Left lobe of liver (tissue), 2 donors: ENCODE results near the gene SLAIN1. TPM values are rescaled to one million over a fixed set of nuclear protein-coding genes. Genes with fewer than 3 reads are reported as not detected.
A peak's percentile ranks its signal among the peaks of the same experiment; 100 is the strongest.

Source experiments
- ATAC-seq: fragments of 200-7000 bp; cut with Tn5 transposase; one replicate; pipeline ENCODE4 v1.9.1; 2020; ENCODE audit warnings: mild to moderate bottlenecking, moderate library complexity
- DNase-seq: peaks from one replicate; pipeline ENCODE4 v3.0.0-alpha.2; 2020; ENCODE audit warnings: low spot score
- total RNA-seq: library from RNA; stranded (reverse); gene quantifications from one replicate; pipeline ENCODE4 v1.2.1, GENCODE V29; 2021
- donor health status: DM: no; HTN: no; CAD: no; lungs with moderate emphysema.
- donor health status: DM: no; HTN: yes; CAD: no.

Gene SLAIN1
- total RNA-seq, 1 donor from 2014 or later: 3.1 TPM

DNA sequence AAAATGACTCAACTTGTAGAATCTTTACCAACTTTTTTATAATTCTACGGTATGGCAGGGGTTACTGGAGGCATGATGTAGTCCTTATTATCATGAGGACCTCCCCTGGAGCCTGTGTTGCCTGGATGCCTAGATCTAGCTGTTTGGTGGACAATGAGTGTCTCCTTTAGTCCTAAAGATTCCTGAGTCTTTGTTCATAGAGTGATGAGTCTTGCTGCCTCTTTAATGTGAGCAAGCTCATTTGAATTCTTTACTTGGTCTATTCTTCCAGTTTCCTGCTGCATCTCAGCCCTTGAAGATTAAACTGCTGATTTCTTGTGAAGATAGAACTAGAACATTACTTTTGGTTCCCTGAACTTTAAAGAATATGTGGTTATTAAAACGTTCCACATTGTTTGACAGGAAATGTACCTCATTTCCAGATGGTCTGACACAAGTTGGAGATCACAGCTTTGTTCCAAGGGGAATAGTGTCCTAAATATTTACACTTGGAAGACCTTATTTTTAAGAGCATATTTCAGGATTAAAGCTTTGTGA, 51.9 kb downstream of the SLAIN1 start:
- ATAC-seq (no peak), DNase-seq (no peak)

DNA sequence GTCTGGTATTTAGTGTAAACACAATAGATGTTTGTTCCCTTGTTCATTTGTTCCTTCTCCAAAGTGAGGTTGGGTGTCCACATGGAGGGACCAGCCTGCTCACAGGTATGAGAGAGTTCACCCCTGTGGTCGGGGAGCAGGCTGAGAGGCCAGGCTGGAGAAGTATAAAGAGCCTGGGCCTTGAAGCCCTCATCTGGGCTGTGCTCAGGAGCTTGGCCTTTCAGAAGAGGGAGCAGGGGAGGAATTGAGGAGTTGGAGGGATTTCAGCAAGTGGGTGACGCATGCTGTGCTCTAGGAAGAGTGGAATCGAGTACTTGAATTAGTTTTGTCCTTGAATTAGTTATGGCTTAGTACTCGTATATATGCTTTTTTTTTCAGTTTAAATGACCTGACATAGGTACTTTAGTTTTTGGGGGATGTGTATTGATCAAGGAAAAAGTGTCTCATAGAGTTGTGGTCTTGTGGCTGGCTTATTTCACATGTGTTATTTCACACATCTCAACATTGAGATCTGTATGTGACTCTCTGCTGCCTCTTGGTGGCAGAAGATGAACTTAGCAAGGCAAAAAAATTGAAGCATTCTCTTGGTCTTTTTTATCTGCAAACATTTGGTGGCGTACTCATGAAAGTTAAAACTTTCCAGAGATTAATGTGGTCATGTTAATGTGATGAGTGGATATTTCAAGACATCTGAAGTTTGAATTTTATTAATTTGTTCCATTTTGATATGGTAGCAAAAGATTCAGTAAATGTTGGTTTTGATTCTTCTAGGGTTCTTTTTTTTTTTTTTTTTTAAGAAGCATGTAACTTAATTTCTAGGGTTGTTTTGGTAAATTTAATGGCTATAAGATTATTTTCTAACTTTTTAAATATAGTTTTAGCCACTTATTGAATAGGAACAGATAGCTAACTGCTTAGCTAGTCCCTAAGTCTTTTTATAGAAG, 54.3 kb downstream of the SLAIN1 start:
- no peak for DNase-seq
- ATAC-seq: peak; percentile 95

DNA sequence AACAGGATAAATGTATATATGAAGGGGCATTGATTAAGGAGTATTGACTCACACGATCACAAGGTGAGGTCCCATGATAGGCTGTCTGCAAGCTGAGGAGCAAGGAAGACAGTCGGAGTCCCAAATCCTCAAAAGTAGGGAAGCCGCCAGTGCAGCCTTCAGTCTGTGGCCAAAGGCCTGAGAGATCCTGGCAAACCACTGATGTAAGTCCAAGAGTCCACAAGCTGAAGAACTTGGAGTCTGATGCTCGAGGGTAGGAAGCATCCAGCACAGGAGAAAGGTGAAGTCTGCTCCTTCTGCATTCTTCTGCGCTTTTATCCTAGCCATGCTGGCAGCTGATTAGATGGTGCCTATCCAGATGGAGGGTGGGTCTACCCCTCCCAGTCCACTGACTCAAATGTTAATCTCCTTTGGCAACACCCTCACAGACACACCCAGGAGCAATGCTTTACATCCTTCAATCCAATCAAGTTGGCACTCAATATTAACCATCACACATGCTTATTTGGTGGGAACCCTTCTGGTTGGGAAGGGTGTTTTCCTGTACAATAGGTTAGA, 55.1 kb downstream of the SLAIN1 start:
- ATAC-seq (no peak), DNase-seq (no peak)

DNA sequence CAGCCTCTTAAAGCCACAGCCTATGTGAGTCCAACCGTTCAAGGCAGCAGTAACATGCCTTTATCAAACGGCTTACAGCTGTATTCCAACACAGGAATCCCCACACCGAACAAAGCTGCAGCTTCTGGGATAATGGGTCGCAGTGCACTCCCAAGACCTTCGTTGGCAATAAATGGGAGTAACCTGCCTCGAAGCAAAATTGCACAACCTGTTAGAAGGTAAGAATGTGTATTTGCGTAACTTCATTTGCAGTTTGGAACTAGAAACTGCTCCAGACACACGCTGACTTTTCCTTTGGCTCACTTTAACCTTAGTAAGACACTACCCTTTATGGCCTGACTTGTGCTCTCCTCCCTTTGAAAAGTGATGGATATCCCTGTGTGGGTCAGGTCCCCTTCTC, 63.4 kb downstream of the SLAIN1 start:
- DNase-seq (no peak), ATAC-seq (peak; percentile 63)

DNA sequence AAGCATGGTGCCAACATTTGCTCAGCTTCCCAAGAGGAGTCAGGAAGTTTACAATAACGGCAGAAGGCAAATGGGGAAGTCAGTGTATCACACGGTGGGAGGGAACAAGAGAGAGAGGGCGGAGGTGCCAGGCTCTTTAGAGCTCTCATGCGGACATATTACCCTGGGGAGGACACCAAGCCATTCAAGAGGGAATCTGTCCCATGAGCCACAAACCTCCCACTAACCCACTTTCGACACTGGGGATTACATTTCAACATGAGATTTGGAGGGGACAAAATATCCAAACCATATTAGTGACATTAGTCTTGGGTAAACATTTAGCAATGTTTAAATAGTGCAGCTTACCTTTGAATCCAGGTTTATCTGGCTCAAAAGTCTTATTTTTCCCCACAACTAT, 69.9 kb downstream of the SLAIN1 start:
- ATAC-seq (peak; percentile 95), DNase-seq (peak; percentile 66)

DNA sequence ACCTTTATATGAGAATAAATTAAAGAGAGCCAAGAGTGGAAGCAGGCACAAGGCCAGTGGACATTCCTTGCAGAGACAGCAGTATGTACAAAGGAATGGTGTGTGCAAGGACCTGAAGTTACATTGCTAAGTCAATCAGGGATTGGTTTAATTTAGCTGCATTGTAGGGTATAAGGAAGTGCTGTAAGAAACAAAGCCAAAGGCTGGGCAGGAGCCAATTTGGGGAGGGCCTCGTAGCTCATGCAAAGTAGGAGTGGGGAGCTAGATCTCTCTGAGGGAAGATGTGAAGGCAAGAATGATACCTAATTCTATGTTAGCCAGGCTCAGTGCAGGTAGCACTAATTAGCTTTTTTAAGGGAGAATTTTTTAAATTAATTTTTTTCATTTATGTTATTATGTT, 76.7 kb downstream of the SLAIN1 start:
- ATAC-seq (no peak), DNase-seq (no peak)

DNA sequence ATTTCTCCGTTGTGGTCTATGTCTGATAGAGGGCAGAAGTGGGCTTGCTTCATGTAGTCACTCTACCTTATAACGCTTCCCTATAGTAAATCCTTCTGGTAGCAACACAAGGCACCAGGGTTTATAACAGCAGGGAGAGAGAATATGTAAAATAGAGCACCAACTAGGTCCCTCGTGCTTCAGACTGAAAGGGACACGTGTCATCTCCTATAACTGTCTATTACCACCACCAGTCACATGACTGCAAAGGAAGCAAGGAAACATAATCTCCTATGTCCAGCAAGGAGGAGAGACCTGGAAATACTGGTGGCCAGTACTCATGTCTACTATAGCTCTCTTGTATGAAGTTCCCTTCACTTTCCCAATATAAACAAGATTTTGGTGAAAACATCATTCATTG, 79.2 kb downstream of the SLAIN1 start:
- no peak for ATAC-seq
- DNase-seq: no peak

DNA sequence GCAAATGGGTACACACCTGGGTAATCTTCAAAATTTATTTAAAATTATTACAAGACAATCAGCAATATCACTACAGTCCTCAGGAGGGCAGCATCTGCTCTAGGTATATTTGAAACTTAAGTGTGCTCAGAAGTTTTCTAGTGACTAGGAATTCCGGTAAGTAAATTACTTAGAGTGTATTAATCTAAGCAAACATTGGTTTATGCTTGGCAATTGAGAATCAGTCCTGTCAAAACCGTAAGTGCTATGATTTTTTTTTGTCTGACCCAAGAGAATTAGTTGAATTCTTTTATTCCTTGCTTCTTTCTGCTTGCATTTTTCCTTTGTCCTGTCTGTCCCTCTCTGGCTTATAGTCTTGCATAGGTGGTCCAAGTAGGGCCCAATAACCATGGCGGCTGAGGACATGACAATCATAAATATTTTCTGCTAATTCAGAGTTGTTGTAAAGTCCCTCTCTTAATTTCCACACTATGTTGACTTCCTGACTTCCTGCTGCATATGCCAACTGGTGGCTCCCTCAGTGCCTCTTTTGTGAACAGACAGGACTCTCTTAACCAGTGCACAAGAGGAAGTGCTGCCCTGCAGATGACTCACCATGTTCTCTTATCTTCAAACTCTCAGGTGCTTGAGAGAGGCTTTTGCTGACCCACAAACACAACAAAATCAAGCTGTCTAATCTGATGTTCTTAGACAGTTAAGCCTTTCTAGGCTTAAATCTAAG, 82.2 kb downstream of the SLAIN1 start:
- DNase-seq (no peak), ATAC-seq (peak; percentile 91)

DNA sequence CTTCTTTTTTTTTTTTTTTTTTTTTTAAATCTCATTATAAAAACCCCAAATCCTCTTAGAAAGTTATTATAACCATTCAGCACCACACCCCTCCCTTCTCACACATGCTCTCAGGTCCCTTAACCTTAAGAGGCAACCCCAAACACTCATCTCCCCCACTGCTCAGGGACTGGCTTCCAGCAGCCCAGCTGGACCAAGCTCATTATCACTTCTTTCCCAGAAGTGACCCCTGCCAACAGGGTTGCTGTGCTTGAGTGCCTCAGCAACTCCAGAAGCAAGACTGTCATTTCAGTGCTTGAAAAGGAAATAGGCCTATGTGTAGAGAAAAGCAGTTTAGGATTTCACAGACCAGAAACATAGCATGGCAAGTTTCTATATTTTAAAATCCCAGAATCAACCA, 84.3 kb downstream of the SLAIN1 start:
- DNase-seq (no peak), ATAC-seq (no peak)

DNA sequence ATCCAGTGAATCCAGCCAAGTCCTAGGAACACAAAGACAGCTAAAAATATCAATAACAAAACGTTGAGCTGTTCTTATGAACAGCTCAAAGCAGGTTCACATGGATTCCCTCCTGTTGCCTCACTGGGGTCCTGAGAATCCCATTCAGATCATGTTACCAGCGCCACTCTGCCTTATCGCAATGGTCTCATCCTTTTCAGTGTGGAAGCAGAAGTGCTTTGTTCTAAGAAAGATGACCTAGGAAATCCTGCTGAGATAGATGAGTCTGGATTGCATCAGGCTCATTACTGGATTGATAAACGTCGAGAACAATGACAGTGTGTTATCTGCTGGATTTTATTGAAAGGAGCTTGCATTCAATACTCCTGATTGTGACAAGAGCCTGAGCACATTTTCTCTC, 87.0 kb downstream of the SLAIN1 start:
- DNase-seq: no peak
- ATAC-seq: no peak

DNA sequence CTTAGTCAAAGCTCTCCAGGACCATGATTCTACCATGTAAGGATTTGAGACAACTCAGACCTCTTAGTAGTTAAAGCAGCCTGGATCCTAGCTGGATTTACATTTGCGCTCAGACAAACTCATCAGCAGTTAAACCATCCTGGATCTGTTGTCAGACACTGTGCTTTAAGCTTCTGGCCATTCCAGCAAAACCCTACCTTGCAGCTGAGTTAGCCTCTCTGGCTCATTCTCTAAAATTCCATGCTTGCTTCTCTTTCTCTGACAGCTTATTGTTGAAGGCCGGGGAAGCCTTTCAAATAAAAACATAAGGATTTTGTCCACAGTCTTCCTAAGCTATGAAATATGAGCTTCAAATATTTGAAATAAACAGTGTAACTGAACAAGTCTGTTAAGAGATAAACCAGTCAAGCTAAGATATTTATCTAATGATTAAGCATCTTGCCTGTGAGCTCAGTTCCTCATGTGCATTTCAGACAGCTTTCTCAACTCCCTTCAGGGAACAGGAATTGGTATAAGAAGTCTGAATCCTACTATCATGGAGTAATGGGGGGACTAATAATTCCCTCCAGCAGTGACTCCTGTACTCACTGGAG, 89.3 kb downstream of the SLAIN1 start:
- ATAC-seq: no peak
- DNase-seq: no peak

DNA sequence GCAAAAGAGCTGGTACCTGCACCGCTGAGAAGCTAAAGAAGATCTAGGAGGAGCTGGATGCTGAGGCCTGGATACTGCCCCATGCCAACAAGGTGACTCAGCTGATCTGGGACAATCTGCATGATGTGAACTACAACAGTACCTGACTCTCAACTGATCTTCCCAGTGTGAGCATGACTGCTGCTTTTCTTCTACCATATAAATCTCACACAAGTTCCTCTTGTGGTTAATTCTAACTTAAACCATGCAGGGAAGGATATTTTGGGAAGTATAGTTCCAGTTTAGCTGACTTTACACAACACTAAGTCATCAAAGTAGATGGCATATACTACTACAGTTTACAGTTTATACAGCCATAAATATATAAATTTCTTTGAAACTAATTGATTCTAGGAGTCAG, 91.9 kb downstream of the SLAIN1 start:
- DNase-seq (no peak), ATAC-seq (no peak)

DNA sequence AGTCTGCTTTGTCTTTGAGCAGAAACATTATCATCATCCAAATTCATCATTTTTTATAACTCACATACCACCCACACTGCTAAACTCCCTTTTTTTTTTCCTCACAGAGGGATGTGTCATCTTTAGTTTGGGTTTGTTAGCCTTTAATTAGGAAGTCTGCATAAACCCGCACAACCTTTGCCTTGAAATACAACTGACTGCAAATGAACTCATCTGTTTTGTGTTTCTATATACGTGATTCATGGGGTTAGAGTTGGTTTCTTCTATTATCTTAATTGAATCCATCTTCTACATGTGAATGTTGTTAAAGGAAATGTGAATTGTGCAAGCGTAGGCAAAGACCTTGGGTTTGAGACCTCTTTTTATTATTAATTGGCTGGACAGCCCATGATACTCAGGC, 102.7 kb downstream of the SLAIN1 start:
- ATAC-seq (no peak), DNase-seq (no peak)

DNA sequence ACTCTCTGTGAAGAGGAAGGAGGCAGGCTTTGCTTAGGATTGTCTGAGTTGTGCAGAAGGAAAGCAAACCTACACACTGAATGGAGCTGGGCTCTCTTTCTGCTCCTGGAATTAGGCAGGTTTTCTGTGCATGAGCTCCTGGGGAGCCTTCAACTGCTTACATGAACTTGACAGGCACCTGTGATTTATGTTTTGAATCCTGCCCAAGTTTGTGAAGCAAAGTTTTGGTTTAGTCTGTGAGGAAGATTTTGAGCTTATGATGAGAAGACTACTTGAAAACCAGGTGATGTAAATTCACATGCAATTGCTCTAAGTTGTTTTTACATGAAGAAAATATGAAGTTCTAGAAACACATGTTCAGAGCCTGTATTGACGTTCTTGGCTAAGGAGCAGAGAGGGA, 109.0 kb downstream of the SLAIN1 start:
- DNase-seq: no peak
- ATAC-seq: no peak

DNA sequence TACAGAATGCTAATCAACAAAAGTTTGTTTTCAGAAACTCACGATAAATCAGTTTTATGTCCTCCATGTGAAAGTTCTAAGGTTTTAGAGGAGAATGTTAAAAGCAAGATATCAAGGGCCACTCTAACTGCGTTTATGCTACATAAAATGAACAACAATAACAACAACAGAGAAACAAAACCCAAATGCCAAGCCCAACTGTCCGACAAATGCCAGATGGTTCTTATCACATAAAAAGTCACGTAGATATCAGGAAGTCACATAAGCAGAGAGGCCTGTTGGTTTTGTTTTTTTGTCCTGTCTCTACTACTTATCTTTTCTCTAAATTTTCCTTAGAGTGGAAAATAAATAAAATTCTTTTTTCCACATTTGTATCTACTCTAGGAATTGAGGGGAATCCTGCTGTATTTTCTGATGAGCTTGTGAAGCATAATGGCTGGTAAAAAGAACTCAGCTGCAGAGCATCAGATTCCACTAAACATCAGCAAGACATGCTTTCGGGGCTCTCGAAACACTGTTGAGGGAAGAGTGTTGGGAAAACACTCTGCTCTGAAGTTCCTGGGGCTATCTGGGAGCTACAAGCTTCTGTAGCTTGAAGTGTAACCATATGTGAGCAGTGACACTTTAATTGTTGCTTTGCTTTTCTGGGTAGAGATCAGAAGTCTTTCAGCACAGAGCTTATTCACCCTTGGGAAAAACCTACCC, 110.1 kb downstream of the SLAIN1 start:
- no peak for DNase-seq
- ATAC-seq: no peak

DNA sequence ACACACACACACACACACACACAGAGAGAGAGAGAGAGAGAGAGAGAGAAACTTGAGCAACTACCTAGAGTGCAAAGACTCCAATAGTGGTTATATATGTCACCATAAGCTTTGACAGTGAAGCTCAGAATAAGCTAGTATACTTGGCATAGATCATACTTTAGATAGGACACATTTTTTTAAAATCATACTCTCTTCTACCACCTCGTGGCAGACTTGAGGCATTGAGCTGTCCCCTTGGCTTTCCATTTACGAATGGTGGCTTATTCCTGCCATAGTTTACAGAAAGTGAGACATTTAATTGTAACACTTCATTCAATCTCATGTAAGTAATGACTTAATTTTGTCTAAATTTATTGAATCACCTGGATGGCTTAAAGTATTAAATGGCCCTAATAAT, 112.9 kb downstream of the SLAIN1 start:
- no peak for DNase-seq
- ATAC-seq: peak; percentile 76

DNA sequence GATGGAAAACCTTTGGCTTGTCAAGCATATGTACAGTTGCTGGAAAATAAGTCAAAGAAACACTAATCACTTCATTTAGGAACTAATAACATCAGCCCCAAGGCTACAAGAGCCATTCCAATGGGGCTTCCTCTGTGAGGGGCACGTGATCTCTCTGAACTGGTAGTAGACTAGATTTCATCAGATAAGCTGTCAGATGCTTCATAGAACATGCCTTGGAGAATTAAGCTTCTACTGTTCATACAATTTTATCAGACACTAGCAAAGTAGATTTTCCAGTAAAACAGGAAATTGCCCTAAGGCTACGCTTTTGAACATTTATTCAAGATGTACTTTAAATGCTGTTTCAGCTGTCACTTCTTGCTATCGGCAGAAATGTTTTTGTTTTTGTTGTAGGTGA, 113.4 kb downstream of the SLAIN1 start:
- ATAC-seq (no peak), DNase-seq (no peak)

DNA sequence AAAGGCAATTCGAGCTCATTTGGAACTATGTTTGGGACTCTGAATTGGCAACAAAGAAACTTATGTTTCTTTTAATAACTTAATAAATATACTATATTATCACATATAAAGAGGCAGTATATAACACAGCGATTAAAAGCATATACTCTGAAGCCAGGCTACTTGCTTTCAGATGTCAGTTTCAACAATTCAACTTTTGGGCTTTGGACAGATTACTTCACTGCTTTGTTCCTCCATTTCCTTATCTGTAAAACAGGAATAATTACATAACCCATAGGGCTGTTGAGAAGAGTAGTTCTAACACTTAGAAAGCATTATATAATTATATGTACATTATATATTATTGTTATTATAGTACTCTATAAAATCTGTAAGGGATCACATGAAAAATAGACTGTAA, 113.9 kb downstream of the SLAIN1 start:
- ATAC-seq: no peak
- DNase-seq: no peak

DNA sequence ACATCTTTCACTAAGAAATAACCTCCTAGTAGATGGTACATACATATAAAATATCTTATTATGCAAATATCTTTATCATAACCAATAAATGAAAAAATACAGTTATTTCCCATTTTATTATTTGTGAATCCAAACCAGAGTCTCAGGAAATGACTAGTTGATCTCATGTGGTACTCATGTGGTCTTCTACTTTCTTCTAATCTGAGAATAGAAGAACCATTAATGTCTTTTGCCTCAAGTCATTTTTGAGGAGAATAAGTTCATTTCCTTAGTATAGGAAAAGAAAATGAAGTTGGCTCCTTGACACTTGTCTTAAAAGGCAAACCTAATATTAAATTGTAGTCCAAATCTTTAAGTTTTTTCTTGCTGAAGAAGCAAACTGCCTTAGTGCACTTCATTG, 114.5 kb downstream of the SLAIN1 start:
- no peak for ATAC-seq
- DNase-seq: no peak
